HepG2 (cell line): Measurements from ENCODE around the gene ARPC3. TPM values are rescaled to one million over a fixed set of nuclear protein-coding genes. Genes with fewer than 3 reads are reported as not detected.

ENCODE experiments used
- ATAC-seq: fragments of 200-7000 bp; cut with Tn5 transposase; 3 replicates; pipeline ENCODE4 v1.9.1; 2020; ENCODE audit warnings: mild to moderate bottlenecking, moderate library complexity
- BruUV-seq: library from RNA; stranded (reverse); fragments of 400-500 nt; replicated peaks from 2 replicates; lab custom pipeline; 2021; lab: Mats Ljungman, UMichigan
- CTCF ChIA-PET: fragments of 300-600 bp; formaldehyde crosslinking; extraction: SDS; loops from one replicate; lab custom pipeline; 2021; ENCODE audit warnings: low total read pairs, inconsistent platforms, low intra/inter-chr PET ratio; lab: Yijun Ruan, JAX
- POLR2A ChIA-PET: fragments of 350-600 bp; sonication (Branson Sonifier 250); formaldehyde crosslinking; loops from one replicate; lab custom pipeline; 2020; ENCODE audit warnings: antibody characterized with exemption, inconsistent platforms; lab: Yijun Ruan, JAX
- DNase-seq: peaks from one replicate; pipeline ENCODE4 v3.0.0-alpha.2; 2015; ENCODE audit warnings: low spot score
- FAIRE-seq: peaks from 3 replicates; lab custom pipeline; 2011; peaks lifted over from hg19 to GRCh38; lab: Jason Lieb, UNC
- H2AFZ ChIP-seq: one replicate; pipeline ENCODE4 v1.6.1; 2011; ENCODE audit warnings: low read length, inconsistent platforms
- H3K27ac ChIP-seq: fragments of 300-600 bp; 3 replicates; pipeline ENCODE4 v1.8.0; 2011; ENCODE audit warnings: mixed run types, mild to moderate bottlenecking, mixed read lengths, low read length, inconsistent platforms; ENCODE audit not compliant: insufficient read depth; ENCODE audit errors: extremely low read length
- H3K27me3 ChIP-seq, 2 experiments: fragments of 200-600 bp in 1 of 2; 2 replicates in 1 of 2; 3 replicates in 1 of 2; pipeline versions ENCODE4 v1.6.0 to v1.8.0; 2011; ENCODE audit warnings: low read length in 2 of 2, mild to moderate bottlenecking in 2 of 2, moderate library complexity in 2 of 2, inconsistent platforms in 1 of 2; ENCODE audit not compliant: insufficient read depth in 2 of 2, control insufficient read depth in 1 of 2
- H3K36me3 ChIP-seq, 2 experiments: fragments of 200-600 bp in 1 of 2; replicated peaks in 1 of 2; 2 replicates in 1 of 2; 3 replicates in 1 of 2; pipeline versions ENCODE4 v1.5.1 to v1.8.0; 2011; ENCODE audit warnings: low read length in 2 of 2, inconsistent platforms in 1 of 2; ENCODE audit not compliant: insufficient read depth in 2 of 2, control insufficient read depth in 1 of 2
- H3K4me1 ChIP-seq: 2 replicates; pipeline ENCODE4 v1.5.1; 2012; ENCODE audit warnings: low read length, inconsistent platforms; ENCODE audit not compliant: insufficient read depth
- H3K4me2 ChIP-seq: 2 replicates; pipeline ENCODE4 v1.6.0; 2011; ENCODE audit warnings: low read depth, low read length, inconsistent platforms
- H3K4me3 ChIP-seq, 3 experiments: fragments of 200-600 bp in 1 of 3; sonication (generic), shearing (Covaris generic) in 1 of 3; replicated peaks in 1 of 3; 2 replicates each; pipeline ENCODE4 v1.5.1; 2011 to 2016; ENCODE audit warnings: low read length in 3 of 3, inconsistent platforms in 2 of 3, low read depth in 2 of 3, mild to moderate bottlenecking in 2 of 3, control low read depth in 1 of 3, mixed read lengths in 1 of 3; ENCODE audit not compliant: insufficient read depth in 1 of 3
- H3K79me2 ChIP-seq: one replicate; pipeline ENCODE4 v1.6.1; 2011; ENCODE audit warnings: low read length, inconsistent platforms; ENCODE audit not compliant: insufficient read depth
- H3K9ac ChIP-seq: 2 replicates; pipeline ENCODE4 v1.6.0; 2011; ENCODE audit warnings: mild to moderate bottlenecking, low read depth, low read length, inconsistent platforms; ENCODE audit not compliant: insufficient read depth
- H3K9me3 ChIP-seq: 2 replicates; pipeline ENCODE4 v1.5.1; 2012; ENCODE audit warnings: mild to moderate bottlenecking, low read length
- H4K20me1 ChIP-seq: 2 replicates; pipeline ENCODE4 v1.6.0; 2011; ENCODE audit warnings: inconsistent platforms, mild to moderate bottlenecking, low read length, moderate library complexity; ENCODE audit not compliant: insufficient read depth
- ESRRA ChIP-seq: sonication (generic); formaldehyde crosslinking; IDR thresholded peaks from 2 replicates; pipeline ENCODE4 v1.5.1; 2020; ENCODE audit warnings: mild to moderate bottlenecking, low read depth, missing genetic modification reagents
- GABPA ChIP-seq, 2 experiments: IDR thresholded peaks; 2 replicates each; pipeline ENCODE4 v1.6.1; 2011 to 2016; ENCODE audit warnings: low read depth in 2 of 2, low read length in 1 of 2, missing biosample characterization in 1 of 2, missing genetic modification characterization in 1 of 2
- HOXA3 ChIP-seq: sonication (generic); formaldehyde crosslinking; IDR thresholded peaks from 2 replicates; pipeline ENCODE4 v1.5.0; 2020; ENCODE audit warnings: missing genetic modification reagents
- MAFF ChIP-seq: IDR thresholded peaks from 2 replicates; pipeline ENCODE4 v1.6.1; 2011; ENCODE audit warnings: low read depth, low read length, improper control_type of control experiment
- MAFK ChIP-seq, 2 experiments: IDR thresholded peaks in 1 of 2; conservative IDR thresholded peaks in 1 of 2; 2 replicates each; pipeline ENCODE4 v1.6.1; 2011; ENCODE audit warnings: improper control_type of control experiment in 2 of 2, low read length in 2 of 2
- NFIC ChIP-seq: IDR thresholded peaks from 2 replicates; pipeline ENCODE4 v1.6.1; 2012; ENCODE audit warnings: mild to moderate bottlenecking, low read length, inconsistent platforms
- NFKB2 ChIP-seq: sonication (generic); formaldehyde crosslinking; IDR thresholded peaks from 2 replicates; pipeline ENCODE4 v1.4.0; 2020; ENCODE audit warnings: missing genetic modification reagents, borderline replicate concordance
- PCBP1 ChIP-seq: fragments of 200-400 bp; formaldehyde crosslinking; IDR thresholded peaks from 2 replicates; pipeline ENCODE4 v1.6.1; 2017; ENCODE audit warnings: mild to moderate bottlenecking, low read depth, low read length, borderline replicate concordance
- SAP130 ChIP-seq: IDR thresholded peaks from 2 replicates; pipeline ENCODE4 v1.6.1; 2016; ENCODE audit warnings: low read depth
- SRSF9 ChIP-seq: fragments of 200-400 bp; formaldehyde crosslinking; IDR thresholded peaks from 2 replicates; pipeline ENCODE4 v1.6.1; 2018; ENCODE audit warnings: borderline replicate concordance, mild to moderate bottlenecking, low read depth, low read length; ENCODE audit not compliant: insufficient read depth, poor library complexity, severe bottlenecking
- TBX2 ChIP-seq: sonication (generic); formaldehyde crosslinking; IDR thresholded peaks from 2 replicates; pipeline ENCODE4 v1.5.0; 2020; ENCODE audit warnings: missing genetic modification reagents, mild to moderate bottlenecking, borderline replicate concordance
- TEAD3 ChIP-seq: optimal IDR thresholded peaks from 2 replicates; pipeline ENCODE3; 2016; ENCODE audit warnings: borderline replicate concordance
- TFAP4 ChIP-seq: sonication (generic); IDR thresholded peaks from 2 replicates; pipeline ENCODE4 v1.6.1; 2016; ENCODE audit warnings: low read depth, borderline replicate concordance
- ZFP82 ChIP-seq: sonication (generic); formaldehyde crosslinking; IDR thresholded peaks from 2 replicates; pipeline ENCODE4 v1.5.1; 2020; ENCODE audit warnings: mild to moderate bottlenecking, missing genetic modification reagents, borderline replicate concordance
- ZNF468 ChIP-seq: sonication (generic); formaldehyde crosslinking; IDR thresholded peaks from 2 replicates; pipeline ENCODE4 v1.8.0; 2022; ENCODE audit warnings: mild to moderate bottlenecking, moderate library complexity, missing genetic modification reagents
- ZNF543 ChIP-seq: sonication (generic); formaldehyde crosslinking; IDR thresholded peaks from 2 replicates; pipeline ENCODE4 v1.4.0; 2020; ENCODE audit warnings: mild to moderate bottlenecking, missing genetic modification reagents
- ZNF552 ChIP-seq: sonication (generic); formaldehyde crosslinking; IDR thresholded peaks from 2 replicates; pipeline ENCODE4 v1.9.0; 2022; ENCODE audit warnings: missing genetic modification reagents, mild to moderate bottlenecking, borderline replicate concordance
- ZNF607 ChIP-seq: sonication (generic); formaldehyde crosslinking; IDR thresholded peaks from 2 replicates; pipeline ENCODE4 v1.5.1; 2020; ENCODE audit warnings: missing genetic modification reagents, mild to moderate bottlenecking, borderline replicate concordance
- ZNF713 ChIP-seq: sonication (generic); formaldehyde crosslinking; IDR thresholded peaks from 2 replicates; pipeline ENCODE4 v1.4.0; 2020; ENCODE audit warnings: mild to moderate bottlenecking, missing genetic modification reagents
- WGBS: methylation state at CpG from one replicate; pipeline ENCODE4 v1.1.6; 2017; ENCODE audit warnings: low lambda C conversion rate; 5-methylcytosine and 5-hydroxymethylcytosine counted together
- in situ Hi-C: cut with HindIII; loops from 2 replicates; pipeline ENCODE4 v1.10.0; 2017; ENCODE audit warnings: low pct_unique_long_range_greater_than_20kb; ENCODE audit not compliant: extremely low pct_ligation_motif_present
- intact Hi-C: fragments of 100-400 bp; cut with micrococcal nuclease; formaldehyde crosslinking; loops from one replicate; pipeline ENCODE4 v1.10.0; 2022; ENCODE audit not compliant: unreplicated experiment
- polyA plus RNA-seq, 8 experiments: library from polyadenylated mRNA; depleted of rRNA in 3 of 8; stranded (reverse) in 7 of 8; unstranded in 1 of 8; fragments of >200 nt; fragmentation: Illumina TruSeq in 4 of 8; extraction: Trizol in 4 of 8; gene quantifications; 2 replicates each; pipeline versions ENCODE4 v1.2.1 to v1.2.3, GENCODE V29; 2011 to 2016; ENCODE audit warnings: low read depth in 4 of 8, missing spikeins in 1 of 8, mixed read lengths in 1 of 8; ENCODE audit not compliant: insufficient read depth in 1 of 8
- total RNA-seq, 5 experiments: library from RNA; depleted of rRNA; stranded (reverse); fragments of >200 nt; fragmentation: Illumina TruSeq; extraction: Trizol; gene quantifications; 2 replicates each; pipeline ENCODE4 v1.2.3, GENCODE V29; 2016; ENCODE audit warnings: low read depth in 1 of 5
- TF ChIP-seq, protein P1 (sequence below): sonication (generic); formaldehyde crosslinking; IDR thresholded peaks from 2 replicates; pipeline ENCODE4 v1.4.0; 2020; ENCODE audit warnings: mild to moderate bottlenecking, missing genetic modification reagents

ARPC3 gene
- total and polyA plus RNA-seq, 2 of the 13 experiments (the other 11 are each of a cell fraction or from before 2014, with no cell fraction given): 32.7 to 234 TPM

GRCh38 chr12:110451263-110451662, 1.1 kb upstream of the ARPC3 start:
- BruUV-seq: no TSS peak

GRCh38 chr12:110444455-110444854, 5.7 kb downstream of the ARPC3 start:
- no peak for FAIRE-seq
- H3K27me3 ChIP-seq: no peaks in the 10 kb centered on the region
- peaks cover 25% of the 10 kb centered on the region for H3K79me2 ChIP-seq
- DNase-seq: no peak
- no peak overlapping the region for H3K9ac ChIP-seq
- peaks cover 7 to 43% of the 10 kb centered on the region in 2 experiments for H3K36me3 ChIP-seq
- in situ Hi-C loops (loop anchor here (25.0 kb wide), 1 partner anchor 332 kb away; the partner anchor contains the start of gene IFT81), intact Hi-C loops (no loop called here)
- H3K4me2 ChIP-seq: no peak overlapping the region
- no peaks in the 10 kb centered on the region for H3K9me3 ChIP-seq
- ChIA-PET CTCF (no interaction called here), POLR2A (no interaction called here)
- no peak overlapping the region for H2AFZ ChIP-seq
- H3K27ac ChIP-seq: no peak overlapping the region
- H4K20me1 ChIP-seq: no peaks in the 10 kb centered on the region
- H3K4me1 ChIP-seq: peaks cover 23% of the 10 kb centered on the region
- 92% methylated on average over 3 of the region's 3 CpGs for WGBS
- no TSS peak for BruUV-seq
- no peak overlapping the region for H3K4me3 ChIP-seq
- ATAC-seq: no peak
- no peak for TF ChIP-seq NFIC
- TF ChIP-seq SRSF9: no peak
- TF ChIP-seq ZNF468 (CRISPR knock-in tag): no peak
- TF ChIP-seq ZNF543 (CRISPR knock-in tag): no peak
- no peak for TF ChIP-seq ZNF713 (CRISPR knock-in tag)
- TF ChIP-seq ESRRA (CRISPR knock-in tag): no peak
- TF ChIP-seq TBX2 (CRISPR knock-in tag): no peak
- TF ChIP-seq NFKB2 (CRISPR knock-in tag): no peak
- TF ChIP-seq GABPA (IDR thresholded peaks at IDR 0.05; ENCODE audit: low read depth, low read length): no peak
- no peak for TF ChIP-seq GABPA (CRISPR knock-in tag; IDR thresholded peaks at IDR 0.05; ENCODE audit: low read depth)
- no peak for TF ChIP-seq ZNF552 (CRISPR knock-in tag)
- no peak for TF ChIP-seq PCBP1
- no peak for TF ChIP-seq HOXA3 (CRISPR knock-in tag)
- no peak for TF ChIP-seq ZNF607 (CRISPR knock-in tag)
- no peak for TF ChIP-seq ZFP82
- TF ChIP-seq TFAP4: no peak
- TF ChIP-seq, protein P1, sequence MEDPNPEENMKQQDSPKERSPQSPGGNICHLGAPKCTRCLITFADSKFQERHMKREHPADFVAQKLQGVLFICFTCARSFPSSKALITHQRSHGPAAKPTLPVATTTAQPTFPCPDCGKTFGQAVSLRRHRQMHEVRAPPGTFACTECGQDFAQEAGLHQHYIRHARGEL (CRISPR knock-in tag): no peak

More at GRCh38 chr12:110451263-110451662, 1.1 kb upstream of the ARPC3 start:
- FAIRE-seq (no peak), ATAC-seq (no peak), DNase-seq (no peak)
- Histone ChIP-seq H4K20me1 (no peaks in the 10 kb centered on the region), H3K9me3 (no peaks in the 10 kb centered on the region), H3K27ac (no peak overlapping the region), H3K79me2 (peaks cover 24% of the 10 kb centered on the region), H3K4me2 (no peak overlapping the region), H3K9ac (no peak overlapping the region), H3K36me3 (peaks cover 3 to 18% of the 10 kb centered on the region in 2 experiments; a peak in 3 of 5 replicates), H3K4me3 (no peak overlapping the region), H3K27me3 (no peaks in the 10 kb centered on the region), H2AFZ (no peak overlapping the region)
- ChIA-PET POLR2A (interaction anchor here (2.0 to 2.9 kb wide), 2 partner anchors 18 to 150 kb away, joined by 11 to 49 read pairs; partner anchors contain the start of genes FAM216A and GPN3), CTCF (no interaction called here)
- in situ Hi-C loops: loop anchor here (5.0 kb wide), 1 partner anchor 151 kb away; no protein-coding TSS in a partner anchor
- 97% methylated on average over 1 of the region's 1 CpG for WGBS
- TF ChIP-seq TEAD3 (CRISPR knock-in tag): no peak
- no peak for TF ChIP-seq SAP130 (CRISPR knock-in tag)
- peak; percentile 59 for TF ChIP-seq MAFF
- TF ChIP-seq MAFK (conservative IDR thresholded peaks at IDR 0.05 in 1 of 2, IDR thresholded peaks at IDR 0.05 in 1 of 2; ENCODE audit: low read length in 2 of 2): peak; percentile 69 to 72
- TF ChIP-seq, all 625 proteins: peak for 2
- intact Hi-C loops: loop anchor here (2.0 to 5.0 kb wide), 3 partner anchors 18 to 96 kb away; partner anchors contain the start of genes FAM216A, GPN3, RAD9B and VPS29
- peaks cover 40% of the 10 kb centered on the region for H3K4me1 ChIP-seq
